Measurements from ENCODE around the gene MED13L. TPM values are rescaled to one million over a fixed set of nuclear protein-coding genes. Genes with fewer than 3 reads are reported as not detected.

The MED13L gene
- total RNA-seq, 4 donors from 2014 or later = 173 to 222 (median 192) TPM

DNA sequence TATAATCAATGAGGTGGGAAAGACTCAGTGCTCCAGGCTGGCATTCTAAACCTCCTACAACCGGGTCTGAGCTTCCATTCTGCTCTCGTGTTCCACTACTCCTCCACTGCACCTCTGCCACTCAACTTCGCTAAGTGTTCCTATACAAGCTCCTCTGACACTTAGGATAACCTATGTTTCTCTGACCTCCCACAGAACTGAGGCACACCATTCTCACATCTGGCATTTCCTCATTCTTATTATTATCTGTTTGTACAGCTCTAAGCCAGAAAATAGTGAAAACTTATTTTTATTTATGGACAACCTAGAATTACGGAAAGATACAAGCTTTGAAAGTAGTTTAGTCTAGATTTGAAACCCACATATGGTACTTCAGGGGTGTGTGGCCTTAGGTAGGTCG lies 127.0 kb downstream of the MED13L start:
- no peak for ATAC-seq
- 84 to 95% methylated on average over 3 to 5 of the region's 5 CpGs for WGBS, 2 donors (ENCODE audit: low coverage in 1 of 2)
- Histone ChIP-seq H3K4me1 (peaks cover 18 to 81% (median 32%) of the 10 kb centered on the region in 3 donors), H3K9me3 (no peaks in the 10 kb centered on the region), H3K36me3 (no peaks in the 10 kb centered on the region), H3K4me3 (no peak overlapping the region), H3K27me3 (no peaks in the 10 kb centered on the region), H3K27ac (no peak overlapping the region)
- TF ChIP-seq POLR2AphosphoS5 (IDR thresholded peaks at IDR 0.05) = no peak
- TF ChIP-seq, protein P1, sequence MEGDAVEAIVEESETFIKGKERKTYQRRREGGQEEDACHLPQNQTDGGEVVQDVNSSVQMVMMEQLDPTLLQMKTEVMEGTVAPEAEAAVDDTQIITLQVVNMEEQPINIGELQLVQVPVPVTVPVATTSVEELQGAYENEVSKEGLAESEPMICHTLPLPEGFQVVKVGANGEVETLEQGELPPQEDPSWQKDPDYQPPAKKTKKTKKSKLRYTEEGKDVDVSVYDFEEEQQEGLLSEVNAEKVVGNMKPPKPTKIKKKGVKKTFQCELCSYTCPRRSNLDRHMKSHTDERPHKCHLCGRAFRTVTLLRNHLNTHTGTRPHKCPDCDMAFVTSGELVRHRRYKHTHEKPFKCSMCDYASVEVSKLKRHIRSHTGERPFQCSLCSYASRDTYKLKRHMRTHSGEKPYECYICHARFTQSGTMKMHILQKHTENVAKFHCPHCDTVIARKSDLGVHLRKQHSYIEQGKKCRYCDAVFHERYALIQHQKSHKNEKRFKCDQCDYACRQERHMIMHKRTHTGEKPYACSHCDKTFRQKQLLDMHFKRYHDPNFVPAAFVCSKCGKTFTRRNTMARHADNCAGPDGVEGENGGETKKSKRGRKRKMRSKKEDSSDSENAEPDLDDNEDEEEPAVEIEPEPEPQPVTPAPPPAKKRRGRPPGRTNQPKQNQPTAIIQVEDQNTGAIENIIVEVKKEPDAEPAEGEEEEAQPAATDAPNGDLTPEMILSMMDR (IDR thresholded peaks at IDR 0.05) = no peak
- no peak for TF ChIP-seq POLR2A (IDR thresholded peaks at IDR 0.05)
- TF ChIP-seq EP300 (IDR thresholded peaks at IDR 0.05) = no peak

DNA sequence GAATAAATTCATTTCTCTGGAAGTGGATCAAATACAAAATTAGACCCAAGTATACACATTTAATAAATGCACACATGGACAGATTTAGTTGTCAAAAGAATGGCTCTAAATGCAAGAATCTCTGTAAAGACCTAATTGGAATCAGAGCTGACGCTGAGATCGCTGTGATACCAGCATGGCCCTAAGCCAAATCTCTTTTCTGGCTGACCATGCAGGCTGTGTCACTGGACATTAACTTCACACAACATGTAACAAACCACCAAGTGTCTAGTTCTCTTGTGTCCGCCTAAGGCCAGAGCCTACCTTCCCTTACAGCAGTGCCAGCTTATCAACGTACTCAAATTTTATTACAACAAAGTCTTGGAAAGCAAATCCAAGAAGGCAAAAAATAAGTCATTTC lies 127.5 kb downstream of the MED13L start:
- peaks cover 18 to 84% (median 32%) of the 10 kb centered on the region in 3 donors for H3K4me1 ChIP-seq
- TF ChIP-seq EP300 (IDR thresholded peaks at IDR 0.05) (no peak), POLR2AphosphoS5 (IDR thresholded peaks at IDR 0.05) (no peak), POLR2A (IDR thresholded peaks at IDR 0.05) (no peak)
- TF ChIP-seq, protein P1 (IDR thresholded peaks at IDR 0.05) = no peak
- H3K27ac ChIP-seq = no peak overlapping the region

DNA sequence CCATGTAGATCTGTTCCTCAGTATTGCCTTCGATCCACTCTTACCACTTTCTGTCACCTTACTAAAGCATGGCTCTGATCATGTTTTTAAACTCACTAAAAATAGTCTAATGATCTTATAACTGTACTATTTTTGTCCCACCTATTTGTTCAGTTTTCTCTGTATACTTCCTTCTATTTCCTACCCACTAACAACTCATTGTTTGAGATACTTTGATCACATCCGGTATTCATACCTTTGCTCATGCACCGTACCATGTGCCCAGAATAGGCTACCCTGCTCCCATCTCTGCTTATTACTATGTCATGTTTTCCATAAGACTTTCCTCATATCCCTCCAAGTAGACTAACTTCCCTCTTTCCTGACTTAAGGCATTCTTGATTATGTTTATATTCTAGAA lies 128.6 kb downstream of the MED13L start:
- H3K4me1 ChIP-seq = peaks cover 25 to 84% (median 34%) of the 10 kb centered on the region in 3 donors
- H3K27me3 ChIP-seq = no peaks in the 10 kb centered on the region
- TF ChIP-seq POLR2A (IDR thresholded peaks at IDR 0.05) = no peak
- TF ChIP-seq POLR2AphosphoS5 (IDR thresholded peaks at IDR 0.05) = no peak
- TF ChIP-seq, protein P1 (IDR thresholded peaks at IDR 0.05) = no peak
- no peak for TF ChIP-seq EP300 (IDR thresholded peaks at IDR 0.05)
- no peak for ATAC-seq
- H3K27ac ChIP-seq = peak overlapping the region in 1 of 4 donors; percentile 4
- WGBS, 2 donors (ENCODE audit: low coverage in 1 of 2) = 47 to 63% methylated on average over 3 of the region's 3 CpGs
- H3K9me3 ChIP-seq = no peaks in the 10 kb centered on the region
- no peak overlapping the region for H3K4me3 ChIP-seq
- no peaks in the 10 kb centered on the region for H3K36me3 ChIP-seq

More for the DNA sequence above, 127.5 kb downstream of the MED13L start:
- Histone ChIP-seq H3K9me3 (no peaks in the 10 kb centered on the region), H3K27me3 (no peaks in the 10 kb centered on the region), H3K36me3 (no peaks in the 10 kb centered on the region), H3K4me3 (no peak overlapping the region)
- 54 to 67% methylated on average over 4 of the region's 4 CpGs for WGBS, 2 donors (ENCODE audit: low coverage in 1 of 2)
- ATAC-seq = no peak

DNA sequence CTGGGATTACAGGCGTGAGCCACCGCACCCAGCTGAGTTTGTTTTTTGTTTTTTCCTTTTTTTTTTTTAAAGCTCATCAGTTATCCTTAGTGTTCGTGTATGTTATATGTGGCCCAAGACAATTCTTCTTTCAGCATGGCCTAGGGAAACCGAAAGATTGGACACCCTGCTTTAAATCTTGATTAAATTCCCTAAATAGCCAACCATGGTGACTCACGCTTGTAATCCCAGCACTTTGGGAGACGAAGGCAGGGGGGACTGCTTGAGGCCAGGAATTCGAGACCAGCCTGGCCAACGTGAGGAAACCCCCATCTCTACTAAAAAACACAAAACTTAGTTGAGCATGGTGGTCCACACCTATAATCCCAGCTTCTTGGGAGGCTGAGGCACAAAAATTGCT lies 131.1 kb downstream of the MED13L start:
- 97 to 100% methylated on average over 1 to 5 of the region's 8 CpGs for WGBS, 2 donors (ENCODE audit: low coverage in 1 of 2)
- peaks cover 28 to 84% (median 37%) of the 10 kb centered on the region in 3 donors for H3K4me1 ChIP-seq

DNA sequence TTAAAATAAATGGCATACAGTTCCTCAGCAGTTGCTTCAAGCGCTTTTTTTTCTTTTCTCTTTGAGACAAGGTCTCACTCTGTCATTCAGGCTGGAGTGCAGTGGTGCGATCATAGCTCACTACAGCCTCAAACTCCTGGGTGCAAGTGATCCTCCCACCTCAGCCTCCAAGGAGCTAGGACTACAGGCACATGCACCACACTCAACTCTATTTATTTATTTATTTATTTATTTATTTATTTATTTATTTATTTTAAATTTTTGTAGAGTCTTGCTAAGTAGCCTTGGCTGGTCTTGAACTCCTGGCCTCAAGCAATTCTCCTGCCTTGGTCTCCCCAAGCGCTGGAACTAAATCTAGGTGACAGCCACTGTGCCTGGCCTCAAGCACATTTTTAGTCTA lies 132.0 kb downstream of the MED13L start:
- TF ChIP-seq, protein P1 (IDR thresholded peaks at IDR 0.05) = no peak
- TF ChIP-seq POLR2A (IDR thresholded peaks at IDR 0.05) (no peak), EP300 (IDR thresholded peaks at IDR 0.05) (no peak), POLR2AphosphoS5 (IDR thresholded peaks at IDR 0.05) (no peak)
- peaks cover 33 to 87% (median 38%) of the 10 kb centered on the region in 3 donors for H3K4me1 ChIP-seq
- 91 to 100% methylated on average over 2 to 3 of the region's 3 CpGs for WGBS, 2 donors (ENCODE audit: low coverage in 1 of 2)
- no peaks in the 10 kb centered on the region for H3K9me3 ChIP-seq
- no peak overlapping the region for H3K4me3 ChIP-seq
- no peaks in the 10 kb centered on the region for H3K36me3 ChIP-seq
- ATAC-seq = no peak
- no peaks in the 10 kb centered on the region for H3K27me3 ChIP-seq
- no peak overlapping the region for H3K27ac ChIP-seq

More for the DNA sequence above, 131.1 kb downstream of the MED13L start:
- no peak overlapping the region for H3K4me3 ChIP-seq
- ATAC-seq = no peak
- H3K27me3 ChIP-seq = no peaks in the 10 kb centered on the region
- H3K27ac ChIP-seq = no peak overlapping the region
- H3K36me3 ChIP-seq = no peaks in the 10 kb centered on the region
- TF ChIP-seq POLR2AphosphoS5 (IDR thresholded peaks at IDR 0.05) (no peak), POLR2A (IDR thresholded peaks at IDR 0.05) (no peak), EP300 (IDR thresholded peaks at IDR 0.05) (no peak)
- TF ChIP-seq, protein P1 (IDR thresholded peaks at IDR 0.05) = no peak
- H3K9me3 ChIP-seq = no peaks in the 10 kb centered on the region
